ENCODE measurements around the gene FUS. TPM values are rescaled to one million over a fixed set of nuclear protein-coding genes. Genes with fewer than 3 reads are reported as not detected.
A peak's percentile ranks its signal among the peaks of the same experiment; 100 is the strongest.

The FUS gene
- total RNA-seq, 1 experiment from 2014 or later: 1,264 TPM

DNA sequence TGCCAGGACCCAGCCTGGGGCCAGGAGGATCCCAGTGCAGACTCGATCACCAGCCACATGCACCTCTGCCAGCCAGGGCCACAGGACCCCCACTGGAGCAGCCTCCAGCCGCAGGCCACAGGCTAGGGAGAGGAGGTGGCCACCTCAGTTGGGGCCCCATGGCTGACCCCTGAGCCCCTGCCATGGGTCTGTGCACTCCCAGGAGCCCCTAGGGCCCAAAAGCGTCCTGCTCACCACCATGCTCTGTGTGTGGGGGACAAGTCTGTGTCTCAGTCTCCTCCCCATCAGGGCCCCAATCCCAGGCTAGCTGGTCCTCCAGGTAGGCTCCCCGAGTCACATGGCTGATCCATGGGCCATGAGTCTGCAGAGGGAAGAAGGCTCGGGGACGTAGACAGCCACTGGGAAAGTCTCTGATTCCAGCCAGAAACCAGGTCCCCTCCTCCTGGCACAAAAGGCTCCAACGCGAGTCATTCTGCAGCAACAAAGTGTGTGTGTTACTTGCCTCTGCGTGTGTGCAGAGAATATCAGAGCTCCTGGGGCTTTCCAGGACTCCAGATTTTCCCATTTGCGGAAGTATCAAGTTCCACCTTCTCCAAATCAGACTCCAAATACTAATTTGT lies 38.3 kb upstream of the FUS start:
- H3K27ac ChIP-seq (ENCODE audit: low read depth, low read length, poor library complexity, severe bottlenecking): peak overlapping the region; percentile 75
- no TSS peak for BruUV-seq (replicated peaks)
- TF ChIP-seq EZH2 (IDR thresholded peaks at IDR 0.05; ENCODE audit: borderline replicate concordance, low read depth, low read length, poor library complexity, severe bottlenecking): no peak
- TF ChIP-seq, protein P1, sequence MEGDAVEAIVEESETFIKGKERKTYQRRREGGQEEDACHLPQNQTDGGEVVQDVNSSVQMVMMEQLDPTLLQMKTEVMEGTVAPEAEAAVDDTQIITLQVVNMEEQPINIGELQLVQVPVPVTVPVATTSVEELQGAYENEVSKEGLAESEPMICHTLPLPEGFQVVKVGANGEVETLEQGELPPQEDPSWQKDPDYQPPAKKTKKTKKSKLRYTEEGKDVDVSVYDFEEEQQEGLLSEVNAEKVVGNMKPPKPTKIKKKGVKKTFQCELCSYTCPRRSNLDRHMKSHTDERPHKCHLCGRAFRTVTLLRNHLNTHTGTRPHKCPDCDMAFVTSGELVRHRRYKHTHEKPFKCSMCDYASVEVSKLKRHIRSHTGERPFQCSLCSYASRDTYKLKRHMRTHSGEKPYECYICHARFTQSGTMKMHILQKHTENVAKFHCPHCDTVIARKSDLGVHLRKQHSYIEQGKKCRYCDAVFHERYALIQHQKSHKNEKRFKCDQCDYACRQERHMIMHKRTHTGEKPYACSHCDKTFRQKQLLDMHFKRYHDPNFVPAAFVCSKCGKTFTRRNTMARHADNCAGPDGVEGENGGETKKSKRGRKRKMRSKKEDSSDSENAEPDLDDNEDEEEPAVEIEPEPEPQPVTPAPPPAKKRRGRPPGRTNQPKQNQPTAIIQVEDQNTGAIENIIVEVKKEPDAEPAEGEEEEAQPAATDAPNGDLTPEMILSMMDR (conservative IDR thresholded peaks at IDR 0.05; ENCODE audit: low read depth, low read length): no peak

DNA sequence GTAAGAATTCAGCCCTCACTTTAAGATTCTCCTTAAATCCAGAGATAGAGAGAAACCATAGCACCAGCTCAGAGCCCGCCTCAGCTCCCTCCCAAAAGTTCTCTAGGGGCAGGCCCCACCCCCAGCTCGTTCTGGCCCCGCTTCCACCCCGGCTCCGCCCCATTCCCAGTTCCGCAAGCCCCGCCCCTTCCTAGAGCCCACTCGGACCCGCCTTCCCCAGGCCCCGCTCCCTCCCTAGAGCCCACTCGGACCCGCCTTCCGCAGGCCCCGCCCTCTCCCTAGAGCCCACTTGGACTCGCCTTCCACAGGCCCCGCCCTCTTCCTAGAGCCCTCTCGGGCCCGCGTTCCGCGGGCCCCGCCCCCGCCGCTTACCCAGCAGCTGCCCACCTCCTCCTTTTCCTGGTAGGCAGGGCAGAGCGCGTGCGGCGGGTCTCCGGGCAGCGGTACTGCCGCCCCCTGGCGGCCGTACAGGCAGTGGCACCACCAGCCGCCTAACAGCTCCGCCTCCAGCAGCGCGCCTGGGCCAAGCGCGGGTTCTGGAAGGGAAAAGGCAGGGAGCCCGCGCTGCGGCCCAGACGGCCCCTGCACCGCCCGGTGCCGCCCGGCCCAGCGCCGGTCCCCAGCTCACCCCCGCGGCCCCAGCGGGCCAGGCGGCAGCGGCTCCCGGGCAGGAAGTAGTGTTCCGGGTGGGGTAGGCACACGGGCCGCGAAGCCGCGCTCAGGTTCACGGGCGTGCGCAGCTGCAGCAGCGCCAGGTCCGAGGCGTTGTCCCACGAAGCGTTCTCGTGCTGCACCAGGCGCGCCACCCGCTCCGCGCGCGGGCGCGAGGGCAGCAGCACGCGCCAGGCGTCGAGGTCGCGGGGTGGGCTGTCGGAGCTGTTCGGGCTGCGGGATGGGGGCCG lies 37.6 kb upstream of the FUS start:
- intact Hi-C loops (cut with micrococcal nuclease; ENCODE audit: unreplicated experiment): loop anchor here (1.0 to 10.0 kb wide), 4 partner anchors 26 to 188 kb away; partner anchors contain the start of genes KAT8, SETD1A, ZNF646 and ZNF668
- Histone ChIP-seq H3K27ac (ENCODE audit: low read depth, low read length, poor library complexity, severe bottlenecking) (peak overlapping the region; percentile 75), H3K4me1 (ENCODE audit: insufficient read depth, low read length, poor library complexity, severe bottlenecking) (peaks cover 11% of the 10 kb centered on the region), H3K4me3 (ENCODE audit: low read depth, low read length, poor library complexity, severe bottlenecking) (peak overlapping the region; percentile 45), H3K27me3 (replicated peaks; ENCODE audit: insufficient read depth, low read depth, low read length, poor library complexity) (no peaks in the 10 kb centered on the region), H3K9me3 (ENCODE audit: low read depth, low read length, poor library complexity, severe bottlenecking) (no peaks in the 10 kb centered on the region), H3K36me3 (ENCODE audit: insufficient read depth, low read length, poor library complexity, severe bottlenecking) (no peaks in the 10 kb centered on the region)
- POLR2A ChIA-PET (ENCODE audit: low non-redundant PET): interaction anchor here (0.6 to 1.4 kb wide), 7 partner anchors 13 to 1077 kb away, joined by 3 to 23 read pairs (median 5); partner anchors contain the start of genes ALDOA, ARMC5, FUS and KAT8
- DNase-seq (ENCODE audit: low spot score): peak; percentile 99
- TF ChIP-seq EZH2 (IDR thresholded peaks at IDR 0.05; ENCODE audit: borderline replicate concordance, low read depth, low read length, poor library complexity, severe bottlenecking): no peak
- TF ChIP-seq, protein P1 (conservative IDR thresholded peaks at IDR 0.05; ENCODE audit: low read depth, low read length): peak; percentile 97
- CTCF ChIA-PET: interaction anchor here (0.6 to 1.6 kb wide), 12 partner anchors 25 to 448 kb away, joined by 3 to 16 read pairs (median 3); partner anchors contain the start of genes HSD3B7, KAT8, ZNF646 and ZNF668
- BruUV-seq (replicated peaks): no TSS peak

More for the DNA sequence above, 38.3 kb upstream of the FUS start:
- POLR2A ChIA-PET (ENCODE audit: low non-redundant PET): interaction anchor here (0.6 to 1.4 kb wide), 7 partner anchors 12 to 1076 kb away, joined by 3 to 23 read pairs (median 5); partner anchors contain the start of genes ALDOA, ARMC5, FUS and KAT8
- DNase-seq (ENCODE audit: low spot score): no peak
- Histone ChIP-seq H3K36me3 (ENCODE audit: insufficient read depth, low read length, poor library complexity, severe bottlenecking) (no peaks in the 10 kb centered on the region), H3K9me3 (ENCODE audit: low read depth, low read length, poor library complexity, severe bottlenecking) (no peaks in the 10 kb centered on the region), H3K4me1 (ENCODE audit: insufficient read depth, low read length, poor library complexity, severe bottlenecking) (peaks cover 11% of the 10 kb centered on the region), H3K27me3 (replicated peaks; ENCODE audit: insufficient read depth, low read depth, low read length, poor library complexity) (no peaks in the 10 kb centered on the region), H3K4me3 (ENCODE audit: low read depth, low read length, poor library complexity, severe bottlenecking) (peak overlapping the region; percentile 31)
- intact Hi-C loops (cut with micrococcal nuclease; ENCODE audit: unreplicated experiment): loop anchor here (1.0 to 10.0 kb wide), 4 partner anchors 25 to 187 kb away; partner anchors contain the start of genes KAT8, SETD1A, ZNF646 and ZNF668
- CTCF ChIA-PET: interaction anchor here (0.6 to 1.6 kb wide), 12 partner anchors 24 to 447 kb away, joined by 3 to 16 read pairs (median 3); partner anchors contain the start of genes HSD3B7, KAT8, ZNF646 and ZNF668

All from A673 (cell line).